DND-41 (cell line): ENCODE measurements around the gene RNF213.

ENCODE experiments used
- ATAC-seq: fragments of 200-7000 bp; cut with Tn5 transposase; 3 replicates; pipeline ENCODE4 v1.9.1; 2021; ENCODE audit warnings: low read depth; ENCODE audit not compliant: insufficient read depth
- DNase-seq: peaks from one replicate; pipeline ENCODE4 v3.0.0-alpha.2; 2020
- H2AFZ ChIP-seq: 2 replicates; pipeline ENCODE4 v1.6.0; 2012; ENCODE audit warnings: low read depth, low read length
- H3K27ac ChIP-seq: 2 replicates; pipeline ENCODE4 v1.5.1; 2012; ENCODE audit warnings: low read length, inconsistent platforms
- H3K27me3 ChIP-seq: fragments of 200-600 bp; sonication (generic); 2 replicates; pipeline ENCODE4 v1.6.0; 2012; ENCODE audit warnings: low read length, mild to moderate bottlenecking, inconsistent platforms; ENCODE audit not compliant: insufficient read depth, poor library complexity
- H3K36me3 ChIP-seq: 2 replicates; pipeline ENCODE4 v1.5.1; 2012; ENCODE audit warnings: low read length, inconsistent platforms; ENCODE audit not compliant: insufficient read depth
- H3K4me1 ChIP-seq: 2 replicates; pipeline ENCODE4 v1.5.1; 2012; ENCODE audit warnings: mild to moderate bottlenecking, low read length; ENCODE audit not compliant: insufficient read depth
- H3K4me2 ChIP-seq: 2 replicates; pipeline ENCODE4 v1.6.0; 2012; ENCODE audit warnings: mild to moderate bottlenecking, moderate library complexity, low read length, inconsistent platforms; ENCODE audit not compliant: insufficient read depth
- H3K4me3 ChIP-seq, 2 experiments: fragments of 200-600 bp in 1 of 2; shearing (Covaris generic) in 1 of 2; 2 replicates each; pipeline ENCODE4 v1.5.1; 2012 to 2016; ENCODE audit warnings: inconsistent platforms in 2 of 2, low read length in 2 of 2, mild to moderate bottlenecking in 2 of 2, low read depth in 1 of 2, moderate library complexity in 1 of 2
- H3K79me2 ChIP-seq: 2 replicates; pipeline ENCODE4 v1.6.0; 2012; ENCODE audit warnings: low read length, inconsistent platforms; ENCODE audit not compliant: insufficient read depth
- H3K9ac ChIP-seq: 2 replicates; pipeline ENCODE4 v1.6.0; 2012; ENCODE audit warnings: low read depth, mild to moderate bottlenecking, inconsistent platforms, low read length, moderate library complexity
- H3K9me3 ChIP-seq: 2 replicates; pipeline ENCODE4 v1.5.1; 2012; ENCODE audit warnings: low read length, moderate library complexity, mild to moderate bottlenecking, inconsistent platforms; ENCODE audit not compliant: insufficient read depth, severe bottlenecking
- H4K20me1 ChIP-seq: 2 replicates; pipeline ENCODE4 v1.6.0; 2012; ENCODE audit warnings: low read length; ENCODE audit not compliant: insufficient read depth
- CTCF ChIP-seq: IDR thresholded peaks from 2 replicates; pipeline ENCODE4 v1.5.1; 2012; ENCODE audit warnings: borderline replicate concordance, low read length, moderate library complexity, mild to moderate bottlenecking; ENCODE audit not compliant: poor library complexity, severe bottlenecking; ENCODE audit errors: extremely low read depth
- EZH2 ChIP-seq: IDR thresholded peaks from 3 replicates; pipeline ENCODE4 v1.6.1; 2012; ENCODE audit warnings: borderline replicate concordance, low read depth, mild to moderate bottlenecking, moderate library complexity, low read length, inconsistent platforms; ENCODE audit not compliant: severe bottlenecking

Gene RNF213

GRCh38 chr17:80214878-80215210 lies 45.8 kb upstream of the RNF213 start:
- no peak overlapping the region for H3K27ac ChIP-seq
- H3K4me1 ChIP-seq: peaks cover 17% of the 10 kb centered on the region
- H3K36me3 ChIP-seq: no peaks in the 10 kb centered on the region
- ATAC-seq (no peak), DNase-seq (no peak)
- H3K9ac ChIP-seq: no peak overlapping the region
- no peak overlapping the region for H2AFZ ChIP-seq
- peaks cover 26% of the 10 kb centered on the region for H4K20me1 ChIP-seq
- no peak for TF ChIP-seq EZH2
- TF ChIP-seq CTCF: no peak
- H3K4me2 ChIP-seq: no peak overlapping the region
- H3K9me3 ChIP-seq: no peaks in the 10 kb centered on the region
- H3K79me2 ChIP-seq: no peaks in the 10 kb centered on the region
- H3K27me3 ChIP-seq: no peaks in the 10 kb centered on the region
- no peak overlapping the region for H3K4me3 ChIP-seq

GRCh38 chr17:80216473-80217456 lies 43.9 kb upstream of the RNF213 start:
- ATAC-seq (no peak), DNase-seq (no peak)
- H2AFZ ChIP-seq: no peak overlapping the region
- no peaks in the 10 kb centered on the region for H3K9me3 ChIP-seq
- peaks cover 19% of the 10 kb centered on the region for H3K4me1 ChIP-seq
- H3K27ac ChIP-seq: no peak overlapping the region
- no peaks in the 10 kb centered on the region for H3K36me3 ChIP-seq
- no peaks in the 10 kb centered on the region for H3K27me3 ChIP-seq
- TF ChIP-seq EZH2 (no peak), CTCF (no peak)
- no peak overlapping the region for H3K4me3 ChIP-seq
- peaks cover 28% of the 10 kb centered on the region for H4K20me1 ChIP-seq
- H3K79me2 ChIP-seq: no peaks in the 10 kb centered on the region
- no peak overlapping the region for H3K4me2 ChIP-seq
- no peak overlapping the region for H3K9ac ChIP-seq

GRCh38 chr17:80217703-80218362 lies 42.8 kb upstream of the RNF213 start:
- Histone ChIP-seq H3K27me3 (no peaks in the 10 kb centered on the region), H3K4me2 (no peak overlapping the region), H3K79me2 (no peaks in the 10 kb centered on the region), H3K4me3 (no peak overlapping the region), H3K4me1 (peaks cover 19% of the 10 kb centered on the region), H2AFZ (no peak overlapping the region), H3K27ac (no peak overlapping the region), H4K20me1 (peaks cover 32% of the 10 kb centered on the region), H3K36me3 (no peaks in the 10 kb centered on the region), H3K9me3 (no peaks in the 10 kb centered on the region), H3K9ac (no peak overlapping the region)
- no peak for DNase-seq
- no peak for ATAC-seq
- TF ChIP-seq EZH2: no peak
- no peak for TF ChIP-seq CTCF
